ACC112 (cell line): Measurements from ENCODE around the gene PLEKHF1.
"Not testable (repeated sequence)": the region's sequence is repeated elsewhere in the genome, so short reads cannot be mapped to it uniquely, and the experiment has no call there.

Source experiments
- H2AFZ ChIP-seq: fragments of 200-600 bp; sonication (generic); one replicate; pipeline ENCODE4 v1.6.0; 2017; ENCODE audit warnings: antibody characterized with exemption, low read length; ENCODE audit not compliant: unreplicated experiment
- H3K27ac ChIP-seq: fragments of 200-600 bp; sonication (generic); 2 replicates; pipeline ENCODE4 v1.5.1; 2014; ENCODE audit warnings: low read depth, mild to moderate bottlenecking, antibody characterized with exemption, low read length, moderate library complexity
- H3K27me3 ChIP-seq: fragments of 200-600 bp; sonication (generic); 2 replicates; pipeline ENCODE4 v1.6.1; 2014; ENCODE audit warnings: mild to moderate bottlenecking, antibody characterized with exemption, low read length, moderate library complexity, mixed read lengths; ENCODE audit not compliant: insufficient read depth
- H3K36me3 ChIP-seq: fragments of 200-600 bp; sonication (generic); 2 replicates; pipeline ENCODE4 v1.6.1; 2016; ENCODE audit warnings: mild to moderate bottlenecking, antibody characterized with exemption, low read length, moderate library complexity, mixed read lengths; ENCODE audit not compliant: insufficient read depth
- H3K4me1 ChIP-seq: fragments of 200-600 bp; sonication (generic); one replicate; pipeline ENCODE4 v1.6.1; 2016; ENCODE audit warnings: low read length, mixed read lengths; ENCODE audit not compliant: insufficient read depth, unreplicated experiment, control insufficient read depth
- H3K4me3 ChIP-seq: fragments of 200-600 bp; sonication (generic); 2 replicates; pipeline ENCODE4 v1.5.1; 2014; ENCODE audit warnings: mild to moderate bottlenecking, low read depth, low read length
- H3K79me2 ChIP-seq: fragments of 200-600 bp; sonication (generic); one replicate; pipeline ENCODE4 v1.6.0; 2016; ENCODE audit warnings: low read length; ENCODE audit not compliant: control insufficient read depth, unreplicated experiment, insufficient read depth

The PLEKHF1 gene

DNA sequence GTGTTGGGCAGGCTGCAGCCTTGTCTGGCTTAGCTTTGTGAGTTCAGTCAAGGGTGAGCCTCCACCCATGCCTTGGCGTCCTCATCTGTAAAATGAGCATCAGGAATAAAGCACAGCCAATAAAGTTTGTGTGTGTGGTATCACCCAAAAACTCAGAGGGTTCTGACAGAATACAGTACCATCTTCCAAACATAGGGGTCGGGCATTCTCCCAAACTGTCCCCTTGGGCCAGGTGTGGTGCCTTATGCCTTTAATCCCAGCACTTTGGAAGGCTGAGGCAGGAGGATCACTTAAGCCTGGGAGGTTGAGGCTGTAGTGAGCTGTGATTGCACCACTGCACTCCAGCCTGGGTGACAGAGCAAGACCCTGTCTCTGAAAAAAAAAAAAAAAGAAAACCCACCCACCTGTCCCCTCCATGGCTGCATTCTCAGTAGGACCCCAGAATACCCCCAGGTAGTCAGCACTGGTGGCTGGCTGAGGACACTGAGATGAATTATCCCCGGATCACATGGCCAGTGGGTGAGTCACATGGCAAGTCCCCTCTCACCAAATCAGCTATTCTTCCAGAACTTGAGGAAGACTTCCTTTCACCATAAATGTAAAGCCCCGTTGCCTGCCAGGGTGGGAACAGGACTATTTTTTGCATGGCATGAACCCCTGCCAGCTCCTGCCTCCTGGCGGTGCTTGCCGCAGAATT lies 40.6 kb upstream of the PLEKHF1 start:
- Histone ChIP-seq H2AFZ (no peak overlapping the region), H3K36me3 (no peaks in the 10 kb centered on the region), H3K27ac (no peak overlapping the region), H3K79me2 (no peaks in the 10 kb centered on the region), H3K4me1 (no peaks in the 10 kb centered on the region), H3K4me3 (no peak overlapping the region), H3K27me3 (peaks cover 5% of the 10 kb centered on the region; the same call in 1 of the 2 replicates)

DNA sequence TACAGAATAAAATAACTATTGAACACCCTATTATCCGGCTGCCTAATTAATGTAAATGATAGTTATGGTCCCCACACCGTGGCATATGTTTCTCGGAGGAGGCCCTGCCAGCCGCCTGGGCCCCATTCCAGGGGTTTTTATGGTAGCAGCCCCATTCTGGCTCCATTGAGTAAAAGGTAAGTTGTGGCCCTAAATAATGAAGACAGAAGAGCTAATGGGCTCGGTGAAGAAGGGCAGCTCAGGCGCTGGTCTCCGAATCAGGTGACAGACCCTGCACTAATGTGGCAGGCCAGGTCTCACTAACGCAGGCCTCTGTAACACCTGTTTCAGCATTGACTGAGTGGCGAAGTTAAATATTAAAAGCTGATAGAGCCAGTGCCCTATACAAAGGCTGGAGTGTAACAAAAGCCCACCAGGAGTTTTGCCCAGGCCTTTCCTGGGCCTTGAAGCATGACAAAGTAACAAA lies 40.0 kb upstream of the PLEKHF1 start:
- Histone ChIP-seq H3K27ac (no peak overlapping the region), H2AFZ (no peak overlapping the region), H3K79me2 (no peaks in the 10 kb centered on the region), H3K36me3 (no peaks in the 10 kb centered on the region), H3K4me3 (no peak overlapping the region), H3K4me1 (no peaks in the 10 kb centered on the region), H3K27me3 (peaks cover 4% of the 10 kb centered on the region; the same call in 1 of the 2 replicates)

DNA sequence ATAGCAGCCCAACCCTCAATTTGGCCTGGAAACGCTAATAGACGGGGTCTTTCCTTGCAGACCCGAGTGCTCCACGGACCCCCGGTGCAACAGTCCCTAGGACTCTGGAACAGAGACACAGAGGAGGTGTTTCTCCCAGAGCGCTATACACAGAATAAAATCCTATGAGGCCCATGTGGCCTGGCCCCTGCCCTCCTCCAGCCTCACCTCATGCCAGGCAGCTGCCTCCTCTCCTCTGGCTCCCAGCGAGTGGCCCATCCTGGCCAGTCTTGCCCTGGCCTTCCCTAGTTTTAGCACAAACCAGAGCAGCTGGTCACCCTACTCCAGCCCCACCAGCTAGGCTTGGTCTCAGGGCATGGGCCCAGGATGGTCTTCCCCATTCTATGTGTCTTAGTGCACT lies 38.9 kb upstream of the PLEKHF1 start:
- Histone ChIP-seq H3K27me3 (no peaks in the 10 kb centered on the region; the same call in 1 of the 2 replicates), H3K36me3 (no peaks in the 10 kb centered on the region), H2AFZ (no peak overlapping the region), H3K4me1 (no peaks in the 10 kb centered on the region), H3K4me3 (no peak overlapping the region), H3K79me2 (no peaks in the 10 kb centered on the region), H3K27ac (no peak overlapping the region)

- H3K36me3 ChIP-seq, H3K27me3 ChIP-seq, H3K27ac ChIP-seq, H3K4me3 ChIP-seq, H3K79me2 ChIP-seq, H2AFZ ChIP-seq, H3K4me1 ChIP-seq: not testable (repeated sequence)
Measured at GRCh38 chr19:29626832-29627231, 38.4 kb upstream of the PLEKHF1 start.

DNA sequence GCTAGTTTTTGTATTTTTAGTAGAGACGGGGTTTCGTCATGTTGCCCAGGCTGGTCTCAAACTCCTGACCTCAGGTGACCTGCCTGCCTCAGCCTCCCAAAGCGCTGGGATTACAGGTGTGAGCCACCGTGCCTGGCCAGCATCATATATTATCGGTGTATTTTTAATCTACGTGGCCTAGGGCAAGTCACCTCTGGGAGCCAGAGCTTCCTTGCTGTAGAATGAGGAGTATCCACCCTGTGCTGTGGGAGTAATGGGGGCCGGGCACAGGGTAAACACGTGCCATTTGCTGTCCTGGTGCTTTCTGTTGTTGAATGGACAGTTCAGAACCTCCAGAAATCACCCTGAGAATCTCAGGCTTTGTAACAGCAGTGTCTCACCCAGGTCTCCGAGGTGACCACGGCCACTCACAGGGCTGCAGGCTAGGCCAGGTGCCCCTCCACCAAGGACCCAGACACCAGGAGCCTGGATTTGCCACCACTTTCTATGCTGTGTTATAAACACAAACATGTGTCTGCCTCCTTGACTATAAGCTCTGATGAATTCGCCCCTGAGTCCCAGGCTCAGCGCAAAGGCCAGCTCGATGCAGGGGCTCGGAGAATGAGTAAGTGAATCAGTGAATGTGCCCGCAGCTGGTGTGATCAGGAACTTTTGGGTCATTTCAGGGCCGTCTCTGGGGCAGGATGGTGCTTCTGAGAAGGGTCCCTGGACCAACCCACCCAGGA lies 36.4 kb upstream of the PLEKHF1 start:
- Histone ChIP-seq H3K4me3 (no peak overlapping the region), H2AFZ (no peak overlapping the region), H3K27me3 (no peaks in the 10 kb centered on the region), H3K36me3 (no peaks in the 10 kb centered on the region), H3K27ac (no peak overlapping the region), H3K79me2 (no peaks in the 10 kb centered on the region), H3K4me1 (no peaks in the 10 kb centered on the region)

- no peak overlapping the region for H2AFZ ChIP-seq
- H3K36me3 ChIP-seq = no peaks in the 10 kb centered on the region
- no peaks in the 10 kb centered on the region for H3K79me2 ChIP-seq
- H3K4me3 ChIP-seq = no peak overlapping the region
- H3K27ac ChIP-seq = no peak overlapping the region
- no peaks in the 10 kb centered on the region for H3K4me1 ChIP-seq
- H3K27me3 ChIP-seq = no peaks in the 10 kb centered on the region
Measured at GRCh38 chr19:29629836-29630534, 35.3 kb upstream of the PLEKHF1 start.

- no peaks in the 10 kb centered on the region for H3K27me3 ChIP-seq
- H2AFZ ChIP-seq = no peak overlapping the region
- H3K4me1 ChIP-seq = no peaks in the 10 kb centered on the region
- H3K27ac ChIP-seq = no peak overlapping the region
- no peaks in the 10 kb centered on the region for H3K79me2 ChIP-seq
- no peaks in the 10 kb centered on the region for H3K36me3 ChIP-seq
- H3K4me3 ChIP-seq = no peak overlapping the region
Measured at GRCh38 chr19:29630655-29631054, 34.6 kb upstream of the PLEKHF1 start.

GRCh38 chr19:29631450-29631849 lies 33.8 kb upstream of the PLEKHF1 start:
- Histone ChIP-seq H3K27ac (no peak overlapping the region), H3K36me3 (no peaks in the 10 kb centered on the region)

DNA sequence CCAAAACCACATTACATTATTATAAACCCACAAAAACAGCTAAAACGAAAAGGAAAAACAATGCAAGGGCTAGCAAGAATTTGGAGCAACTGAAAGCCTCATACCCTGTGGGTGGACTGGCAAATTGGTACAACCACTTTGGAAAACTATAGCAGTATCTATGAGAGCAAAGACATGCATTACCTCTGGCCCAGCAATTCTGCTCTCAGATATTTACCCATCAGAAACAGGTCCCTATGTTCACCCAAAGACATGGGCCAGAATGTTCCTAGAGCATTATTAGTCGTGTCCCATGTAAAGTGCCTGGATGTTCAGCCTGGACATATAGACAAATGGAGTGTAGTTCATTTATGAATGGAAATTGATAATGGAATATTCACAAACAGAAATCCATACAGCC lies 31.3 kb upstream of the PLEKHF1 start:
- no peak overlapping the region for H2AFZ ChIP-seq
- no peak overlapping the region for H3K4me3 ChIP-seq
- no peaks in the 10 kb centered on the region for H3K27me3 ChIP-seq
- H3K79me2 ChIP-seq = no peaks in the 10 kb centered on the region
- no peaks in the 10 kb centered on the region for H3K36me3 ChIP-seq
- no peaks in the 10 kb centered on the region for H3K4me1 ChIP-seq
- H3K27ac ChIP-seq = no peak overlapping the region

More at GRCh38 chr19:29631450-29631849, 33.8 kb upstream of the PLEKHF1 start:
- no peak overlapping the region for H3K4me3 ChIP-seq
- H2AFZ ChIP-seq = no peak overlapping the region
- no peaks in the 10 kb centered on the region for H3K79me2 ChIP-seq
- H3K27me3 ChIP-seq = no peaks in the 10 kb centered on the region
- H3K4me1 ChIP-seq = no peaks in the 10 kb centered on the region

DNA sequence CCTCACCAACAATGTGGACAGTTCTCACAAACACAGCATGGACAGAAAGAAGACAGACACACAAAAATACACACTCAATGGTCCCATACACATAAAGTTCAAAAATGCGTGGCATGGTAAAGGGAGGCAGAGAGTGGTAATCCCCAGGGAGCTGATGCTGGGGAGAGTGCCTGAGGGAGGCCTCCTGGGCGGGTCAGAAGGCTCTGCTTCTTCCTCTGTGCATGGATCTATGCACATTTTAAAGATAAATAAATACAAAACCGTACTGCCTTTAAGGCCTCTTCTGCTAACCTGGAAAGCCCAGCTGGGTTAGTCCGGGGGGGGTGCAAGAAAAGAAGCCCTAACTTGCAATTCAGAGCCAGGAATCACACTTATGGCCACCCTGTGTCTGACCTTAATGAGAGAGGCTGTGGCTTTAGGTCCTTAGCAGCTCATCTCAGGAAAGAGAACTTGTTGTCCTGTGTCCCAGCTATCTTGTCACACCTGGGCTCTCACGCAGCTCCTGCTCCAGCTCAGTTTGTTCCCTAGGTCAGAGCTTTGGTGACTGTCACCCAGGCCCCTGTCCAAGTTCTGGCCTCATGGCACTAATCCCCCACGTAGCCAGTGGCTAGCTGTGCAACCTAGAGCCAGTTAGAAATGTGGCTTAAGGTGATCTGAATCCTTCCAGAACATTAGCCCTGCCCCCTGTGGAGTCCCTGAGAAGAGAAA lies 30.7 kb upstream of the PLEKHF1 start:
- H3K36me3 ChIP-seq = no peaks in the 10 kb centered on the region
- no peaks in the 10 kb centered on the region for H3K79me2 ChIP-seq
- H3K27ac ChIP-seq = no peak overlapping the region
- H3K4me1 ChIP-seq = no peaks in the 10 kb centered on the region
- H3K27me3 ChIP-seq = no peaks in the 10 kb centered on the region
- no peak overlapping the region for H2AFZ ChIP-seq
- no peak overlapping the region for H3K4me3 ChIP-seq
